GM18498 (cell line): Measurements from ENCODE around the gene PCSK7.

Experiments used
- ATAC-seq: cut with Tn5 transposase; IDR thresholded peaks from one replicate; pipeline ENCODE4 v1.9.1; 2021; ENCODE audit warnings: mild to moderate bottlenecking, moderate library complexity; ENCODE audit not compliant: unreplicated experiment

Gene PCSK7

GRCh38 chr11:117232092-117232878 lies 412 bp upstream of the PCSK7 start, which contains the start of gene RNF214:
Gene RNF214 (plus strand): TSS chr11:117232671. CDS start chr11:117234273, 1,602 bp downstream.
- peak; percentile 76 for ATAC-seq

DNA sequence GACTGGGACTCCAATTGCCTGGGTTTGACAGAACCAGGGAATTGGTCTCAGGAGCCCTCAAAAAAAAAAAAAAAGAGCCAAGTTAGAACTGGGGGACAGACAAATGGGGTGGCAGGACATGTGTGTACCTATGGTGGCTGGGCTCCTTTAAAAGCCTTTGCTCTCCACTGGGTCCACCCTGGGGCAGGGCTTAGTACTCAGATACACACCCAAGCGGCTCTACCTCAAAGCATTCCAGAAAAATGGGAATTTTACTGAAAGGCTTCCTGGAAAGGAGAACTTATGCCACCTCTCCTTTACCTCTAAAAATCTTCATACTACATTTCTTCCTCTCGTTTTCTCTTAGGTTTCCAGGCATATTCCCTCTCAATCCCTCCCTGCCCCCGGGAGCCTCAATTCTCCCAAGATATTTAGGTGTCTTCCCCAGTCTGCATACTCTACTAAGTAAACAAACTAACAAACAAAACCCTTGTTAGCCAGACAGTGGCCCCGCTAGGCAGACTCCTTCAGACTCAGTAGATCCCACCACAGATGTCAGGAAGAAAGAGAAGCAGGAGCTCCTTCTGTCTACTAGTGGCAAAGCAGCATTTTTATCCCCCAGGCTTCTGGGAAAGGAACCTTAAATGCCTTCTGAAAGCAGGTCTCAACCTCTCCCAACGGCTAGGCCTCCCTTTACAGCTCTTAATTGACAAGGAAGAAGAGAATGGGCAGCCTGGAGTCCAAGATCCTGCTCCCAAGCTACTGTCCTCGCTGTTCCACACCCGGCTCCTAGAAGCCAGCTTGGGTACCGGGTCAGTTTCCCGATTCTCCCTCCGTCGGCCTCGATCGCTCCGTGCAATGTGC lies 653 bp downstream of the PCSK7 start:
- no peak for ATAC-seq

GRCh38 chr11:117230286-117230961 lies 1.4 kb downstream of the PCSK7 start:
- peak; percentile 29 for ATAC-seq

- ATAC-seq: no peak
These were observed 2.0 kb downstream of the PCSK7 start for GRCh38 chr11:117229931-117230285.

DNA sequence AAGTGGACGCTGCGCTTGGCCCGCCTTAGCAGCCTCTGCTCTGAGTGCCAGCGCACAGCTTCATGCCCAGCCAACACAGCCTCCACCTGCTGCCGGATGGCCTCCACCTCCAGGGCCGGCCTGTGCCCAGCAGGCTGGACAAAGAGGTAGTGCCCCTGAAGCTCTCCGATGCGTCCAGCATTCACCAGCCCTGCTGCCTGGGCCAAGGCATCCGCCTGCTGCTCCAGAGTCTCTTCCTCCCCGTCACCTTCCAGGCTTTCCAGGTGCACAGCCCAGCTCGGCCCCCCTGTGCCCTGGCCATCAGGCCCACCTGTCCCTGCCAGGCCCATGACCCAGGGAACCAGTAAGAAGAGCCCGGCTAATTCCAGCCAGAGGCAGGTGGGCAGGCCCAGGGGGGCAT lies 2.5 kb downstream of the PCSK7 start:
- ATAC-seq: no peak

DNA sequence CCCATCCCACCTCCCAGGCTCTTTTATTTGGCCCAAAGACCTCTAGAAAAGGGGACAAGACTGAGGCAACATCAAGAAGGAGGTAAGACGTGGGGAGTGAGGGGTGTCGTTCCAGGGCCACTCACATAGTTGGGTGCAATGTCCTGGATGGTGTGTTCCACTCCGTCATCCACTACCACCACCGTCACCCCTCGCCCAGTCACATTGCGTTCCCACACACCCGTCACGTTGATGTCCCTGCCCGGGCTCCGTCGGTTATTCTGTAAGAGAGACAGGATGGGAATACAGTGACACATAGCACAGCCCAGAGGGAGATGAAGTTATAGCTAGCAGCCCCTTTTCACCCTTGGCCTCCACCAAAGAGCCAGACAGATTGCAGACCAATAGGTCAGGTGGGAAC lies 3.8 kb downstream of the PCSK7 start:
- ATAC-seq: no peak

- ATAC-seq: peak; percentile 49
These were observed 5.2 kb downstream of the PCSK7 start for GRCh38 chr11:117226388-117227385.

GRCh38 chr11:117225553-117226170 lies 6.2 kb downstream of the PCSK7 start:
- no peak for ATAC-seq

GRCh38 chr11:117223741-117224689 lies 7.9 kb downstream of the PCSK7 start:
- ATAC-seq: no peak

- ATAC-seq: no peak
These were observed 8.7 kb downstream of the PCSK7 start for GRCh38 chr11:117222991-117223740.

GRCh38 chr11:117221775-117222517 lies 9.9 kb downstream of the PCSK7 start:
- ATAC-seq: no peak

DNA sequence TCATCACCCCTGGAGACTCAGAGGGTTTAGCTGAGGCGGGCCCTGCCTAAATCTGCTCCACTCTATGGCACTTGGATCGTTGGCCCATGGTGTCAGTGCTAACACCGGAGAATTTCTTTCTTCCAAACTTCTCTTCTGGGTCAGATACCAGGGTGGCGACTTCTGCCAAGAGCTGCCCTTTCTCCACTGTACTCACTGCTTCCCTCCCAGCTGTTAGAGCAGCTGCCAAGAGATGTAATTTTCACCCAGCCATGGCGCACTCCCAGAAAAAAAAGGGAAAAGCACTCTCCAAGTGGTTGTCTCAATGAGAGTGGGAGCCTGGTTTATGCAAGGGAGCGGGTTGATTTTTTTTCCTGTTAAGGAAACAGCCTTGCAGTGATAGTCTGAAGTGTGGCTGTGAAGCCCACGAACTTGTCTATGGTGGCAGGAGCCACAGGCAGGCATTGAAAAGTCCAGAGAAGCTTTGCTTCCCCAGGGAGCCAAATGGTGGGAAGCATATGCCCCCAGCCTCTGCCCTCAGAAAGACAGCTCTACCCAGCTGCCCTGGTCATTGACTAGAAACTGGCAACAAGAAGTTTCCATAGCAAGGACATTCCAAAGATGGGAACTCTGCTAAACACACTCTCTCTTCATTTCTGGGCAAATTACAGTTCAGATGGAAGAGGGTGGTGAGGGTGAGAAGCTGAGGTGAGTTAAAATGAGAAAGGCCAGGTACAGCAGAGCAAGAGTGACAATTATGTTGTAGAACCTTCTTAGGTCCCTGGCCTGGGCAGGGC lies 10.7 kb downstream of the PCSK7 start:
- ATAC-seq: no peak

GRCh38 chr11:117220568-117220967 lies 11.3 kb downstream of the PCSK7 start:
- no peak for ATAC-seq

DNA sequence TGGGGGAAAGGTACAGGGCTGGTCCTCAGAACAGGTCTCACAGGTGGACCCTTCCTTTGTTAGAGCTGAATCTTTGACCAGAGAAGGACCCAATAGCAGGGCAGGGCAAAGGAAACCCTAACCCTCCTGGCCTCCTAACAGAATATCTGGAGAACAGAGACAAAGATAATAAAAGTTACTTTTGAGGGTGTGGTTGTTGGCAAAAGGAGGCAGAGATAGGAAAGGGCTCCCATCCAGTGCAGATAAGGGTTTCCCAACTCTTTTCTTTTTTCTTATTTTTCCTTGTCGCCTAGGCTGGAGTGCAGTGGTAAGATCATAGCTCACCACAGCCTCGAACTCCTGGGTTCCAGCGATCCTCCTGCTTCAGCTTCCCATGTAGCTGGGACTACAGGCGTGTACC lies 11.9 kb downstream of the PCSK7 start:
- no peak for ATAC-seq

GRCh38 chr11:117219455-117219854 lies 12.4 kb downstream of the PCSK7 start:
- ATAC-seq: no peak

GRCh38 chr11:117219001-117219400 lies 12.9 kb downstream of the PCSK7 start:
- no peak for ATAC-seq
